Nephron (organoid): ENCODE results near the gene NR4A3.

Experiments
- H3K27ac Mint-ChIP-seq, 3 experiments: 2 replicates each; pipeline ENCODE4 v1.8.0; 2020; ENCODE audit warnings: mixed read lengths in 3 of 3, mild to moderate bottlenecking in 2 of 3, moderate library complexity in 1 of 3
- H3K27me3 Mint-ChIP-seq: 2 replicates; pipeline ENCODE4 v1.8.0; 2021; ENCODE audit warnings: low read depth, mild to moderate bottlenecking, moderate library complexity, mixed read lengths
- H3K36me3 Mint-ChIP-seq: 2 replicates; pipeline ENCODE4 v1.8.0; 2020; ENCODE audit warnings: low read depth, mixed read lengths
- H3K4me1 Mint-ChIP-seq: 2 replicates; pipeline ENCODE4 v1.8.0; 2020; ENCODE audit warnings: mixed read lengths
- H3K4me3 Mint-ChIP-seq, 3 experiments: 2 replicates each; pipeline ENCODE4 v1.8.0; 2020; ENCODE audit warnings: mild to moderate bottlenecking in 3 of 3, mixed read lengths in 3 of 3, moderate library complexity in 2 of 3
- H3K9me3 Mint-ChIP-seq: 2 replicates; pipeline ENCODE4 v1.8.0; 2020; ENCODE audit warnings: mixed read lengths
- CTCF ChIP-seq, 3 experiments: fragments of 200-600 bp; sonication (generic); IDR thresholded peaks; one replicate each; pipeline ENCODE4 v1.5.0; 2021; ENCODE audit warnings: antibody characterized with exemption in 3 of 3; ENCODE audit not compliant: unreplicated experiment in 3 of 3

NR4A3 gene

GRCh38 chr9:99801775-99802174 is 19.9 kb upstream of the NR4A3 start:
- peaks cover 18% of the 10 kb centered on the region for H3K36me3 Mint-ChIP-seq
- no peak for TF ChIP-seq CTCF (IDR thresholded peaks at IDR 0.05; ENCODE audit: unreplicated experiment in 3 of 3)
- H3K4me3 Mint-ChIP-seq = no peak overlapping the region
- no peaks in the 10 kb centered on the region for H3K27me3 Mint-ChIP-seq
- H3K27ac Mint-ChIP-seq = no peak overlapping the region
- H3K9me3 Mint-ChIP-seq = peaks cover 4% of the 10 kb centered on the region
- H3K4me1 Mint-ChIP-seq = no peaks in the 10 kb centered on the region

- Mint-ChIP-seq H3K9me3 (peaks cover 4% of the 10 kb centered on the region), H3K36me3 (peaks cover 21% of the 10 kb centered on the region), H3K27ac (no peak overlapping the region), H3K27me3 (no peaks in the 10 kb centered on the region), H3K4me3 (no peak overlapping the region), H3K4me1 (no peaks in the 10 kb centered on the region)
- TF ChIP-seq CTCF (IDR thresholded peaks at IDR 0.05; ENCODE audit: unreplicated experiment in 3 of 3) = no peak
Measured at GRCh38 chr9:99803694-99804093, 18.0 kb upstream of the NR4A3 start.

- no peak overlapping the region for H3K27ac Mint-ChIP-seq
- no peaks in the 10 kb centered on the region for H3K27me3 Mint-ChIP-seq
- H3K4me3 Mint-ChIP-seq = no peak overlapping the region
- peaks cover 14% of the 10 kb centered on the region for H3K36me3 Mint-ChIP-seq
- peak; percentile 60 to 81 (median 68) for TF ChIP-seq CTCF (IDR thresholded peaks at IDR 0.05; ENCODE audit: unreplicated experiment in 3 of 3)
- peaks cover 14% of the 10 kb centered on the region for H3K4me1 Mint-ChIP-seq
- H3K9me3 Mint-ChIP-seq = no peaks in the 10 kb centered on the region
Measured at GRCh38 chr9:99807276-99807852, 14.3 kb upstream of the NR4A3 start.

GRCh38 chr9:99807956-99808355 is 13.7 kb upstream of the NR4A3 start:
- no peak for TF ChIP-seq CTCF (IDR thresholded peaks at IDR 0.05; ENCODE audit: unreplicated experiment in 3 of 3)
- no peaks in the 10 kb centered on the region for H3K9me3 Mint-ChIP-seq
- H3K4me1 Mint-ChIP-seq = peaks cover 14% of the 10 kb centered on the region

GRCh38 chr9:99808454-99808853 is 13.2 kb upstream of the NR4A3 start:
- Mint-ChIP-seq H3K4me3 (no peak overlapping the region), H3K9me3 (no peaks in the 10 kb centered on the region)
- no peak for TF ChIP-seq CTCF (IDR thresholded peaks at IDR 0.05; ENCODE audit: unreplicated experiment in 3 of 3)

More at GRCh38 chr9:99807956-99808355, 13.7 kb upstream of the NR4A3 start:
- Mint-ChIP-seq H3K27me3 (no peaks in the 10 kb centered on the region), H3K4me3 (no peak overlapping the region), H3K36me3 (peaks cover 14% of the 10 kb centered on the region), H3K27ac (no peak overlapping the region)

GRCh38 chr9:99809586-99810319 is 11.9 kb upstream of the NR4A3 start:
- Mint-ChIP-seq H3K4me1 (peaks cover 29% of the 10 kb centered on the region), H3K4me3 (no peak overlapping the region), H3K36me3 (peaks cover 8% of the 10 kb centered on the region), H3K27me3 (no peaks in the 10 kb centered on the region), H3K9me3 (no peaks in the 10 kb centered on the region), H3K27ac (no peak overlapping the region)
- TF ChIP-seq CTCF (IDR thresholded peaks at IDR 0.05; ENCODE audit: unreplicated experiment in 3 of 3) = no peak

More at GRCh38 chr9:99808454-99808853, 13.2 kb upstream of the NR4A3 start:
- Mint-ChIP-seq H3K27me3 (no peaks in the 10 kb centered on the region), H3K4me1 (peaks cover 16% of the 10 kb centered on the region), H3K36me3 (peaks cover 14% of the 10 kb centered on the region), H3K27ac (no peak overlapping the region)
